ENCODE data around the gene KRT81.
A peak's percentile ranks its signal among the peaks of the same experiment; 100 is the strongest.
"Not testable (repeated sequence)": the region's sequence is repeated elsewhere in the genome, so short reads cannot be mapped to it uniquely, and the experiment has no call there.

KRT81 gene

GRCh38 chr12:52286857-52287785, 4.2 kb downstream of the KRT81 start:
- H3K4me3 ChIP-seq (ENCODE audit: control insufficient read depth, low read depth, low read length), result not testable (repeated sequence)

GRCh38 chr12:52285851-52286530, 5.3 kb downstream of the KRT81 start:
- no peak for DNase-seq (ENCODE audit: low read depth)
- no peak overlapping the region for H3K4me3 ChIP-seq (ENCODE audit: control insufficient read depth, low read depth, low read length)
- TF ChIP-seq CTCF (IDR thresholded peaks at IDR 0.05; ENCODE audit: control insufficient read depth, insufficient read depth, low read depth, low read length, missing control alignments), result no peak

More at GRCh38 chr12:52286857-52287785, 4.2 kb downstream of the KRT81 start:
- DNase-seq (ENCODE audit: low read depth), result not testable (repeated sequence)

- peak; percentile 60 for DNase-seq (ENCODE audit: low read depth)
- no peak for TF ChIP-seq CTCF (IDR thresholded peaks at IDR 0.05; ENCODE audit: control insufficient read depth, insufficient read depth, low read depth, low read length, missing control alignments)
- no peak overlapping the region for H3K4me3 ChIP-seq (ENCODE audit: control insufficient read depth, low read depth, low read length)
Measured at GRCh38 chr12:52285172-52285745, 6.1 kb downstream of the KRT81 start.

GRCh38 chr12:52284562-52285171, 6.7 kb downstream of the KRT81 start:
- TF ChIP-seq CTCF (IDR thresholded peaks at IDR 0.05; ENCODE audit: control insufficient read depth, insufficient read depth, low read depth, low read length, missing control alignments), result no peak
- H3K4me3 ChIP-seq (ENCODE audit: control insufficient read depth, low read depth, low read length), result no peak overlapping the region
- no peak for DNase-seq (ENCODE audit: low read depth)

- DNase-seq (ENCODE audit: low read depth), result peak; percentile 98
- H3K4me3 ChIP-seq (ENCODE audit: control insufficient read depth, low read depth, low read length), result no peak overlapping the region
- no peak for TF ChIP-seq CTCF (IDR thresholded peaks at IDR 0.05; ENCODE audit: control insufficient read depth, insufficient read depth, low read depth, low read length, missing control alignments)
Measured at GRCh38 chr12:52280796-52281560, 10.4 kb downstream of the KRT81 start.

- peak; percentile 95 for DNase-seq (ENCODE audit: low read depth)
- H3K4me3 ChIP-seq (ENCODE audit: control insufficient read depth, low read depth, low read length), result no peak overlapping the region
- TF ChIP-seq CTCF (IDR thresholded peaks at IDR 0.05; ENCODE audit: control insufficient read depth, insufficient read depth, low read depth, low read length, missing control alignments), result no peak
Measured at GRCh38 chr12:52280319-52280795, 11.0 kb downstream of the KRT81 start.

All from AG09309 (cell line).